ENCODE data around the gene TINCR. TPM values are rescaled to one million over a fixed set of nuclear protein-coding genes. Genes with fewer than 3 reads are reported as not detected.

TINCR gene
- polyA plus RNA-seq, 6 donors from 2014 or later = 0.08 to 0.32 (median 0.12) TPM; not detected in 3

- Mint-ChIP-seq H3K4me1 (no peaks in the 10 kb centered on the region), H3K4me3 (no peak overlapping the region), H3K9me3 (peaks cover 16 to 38% (median 26%) of the 10 kb centered on the region in 7 donors), H3K36me3 (peaks cover 9 to 29% of the 10 kb centered on the region in 2 donors), H3K27me3 (peaks cover 3 to 8% (median 6%) of the 10 kb centered on the region in 3 donors), H3K27ac (no peak overlapping the region)
- DNase-seq (no peak), ATAC-seq (ENCODE audit: low read depth in 2 of 2) (no peak)
Measured at GRCh38 chr19:5512715-5513114, 55.0 kb downstream of the TINCR start.

Other genes starting within 250 kb of the TINCR start
- gene PTPRS, start 227.1 kb downstream of the TINCR start, polyA plus RNA-seq (ENCODE audit: low read depth in 6 of 6) = 1 to 10 TPM in 2 of 6 donors, under 1 TPM in 3, not detected in 1; 0.19 to 1.5 (median 0.73) TPM
- not detected for gene ZNRF4, start 112.5 kb downstream of the TINCR start, polyA plus RNA-seq (ENCODE audit: low read depth in 6 of 6)
- gene SAFB2, start 54.8 kb upstream of the TINCR start, polyA plus RNA-seq (ENCODE audit: low read depth in 6 of 6) = 10 to 100 TPM; 19.9 to 56.0 (median 29.3) TPM
- 100 to 1,000 TPM in 1 of 6 donors, 10 to 100 TPM in 5; 18.3 to 119 (median 43.4) TPM for gene SAFB, start 55.1 kb upstream of the TINCR start, polyA plus RNA-seq (ENCODE audit: low read depth in 6 of 6)
- gene MICOS13, start 112.6 kb upstream of the TINCR start, polyA plus RNA-seq (ENCODE audit: low read depth in 6 of 6) = 100 to 1,000 TPM in 2 of 6 donors, 10 to 100 TPM in 4; 74.0 to 101 (median 86.6) TPM
- 1 to 10 TPM; 1.1 to 6.5 (median 2.6) TPM for gene HSD11B1L, start 113.1 kb upstream of the TINCR start, polyA plus RNA-seq (ENCODE audit: low read depth in 6 of 6)
- 1,000 to 10,000 TPM; 1,207 to 2,143 (median 1,738) TPM for gene RPL36, start 122.3 kb upstream of the TINCR start, polyA plus RNA-seq (ENCODE audit: low read depth in 6 of 6)
- 10 to 100 TPM; 16.7 to 40.6 (median 21.7) TPM for gene LONP1, start 152.2 kb upstream of the TINCR start, polyA plus RNA-seq (ENCODE audit: low read depth in 6 of 6)
- not detected for gene CATSPERD, start 152.7 kb upstream of the TINCR start, polyA plus RNA-seq (ENCODE audit: low read depth in 6 of 6)
- under 1 TPM in 3 of 6 donors, not detected in 3; 0.25 to 0.28 (median 0.25) TPM for gene PRR22, start 216.8 kb upstream of the TINCR start, polyA plus RNA-seq (ENCODE audit: low read depth in 6 of 6)
- gene DUS3L, start 223.2 kb upstream of the TINCR start, polyA plus RNA-seq (ENCODE audit: low read depth in 6 of 6) = 10 to 100 TPM; 27.1 to 45.2 (median 35.5) TPM
- gene NRTN, start 237.1 kb upstream of the TINCR start, polyA plus RNA-seq (ENCODE audit: low read depth in 6 of 6) = under 1 TPM in 2 of 6 donors, not detected in 4; 0.28 to 0.29 TPM

Measured in naive B cell (primary cell).